Skeletal muscle cell (primary cell): ENCODE measurements around the gene KCTD11.
"Not testable (repeated sequence)": the region's sequence is repeated elsewhere in the genome, so short reads cannot be mapped to it uniquely, and the experiment has no call there.

ENCODE experiments used
- DNase-seq: peaks from one replicate; pipeline ENCODE4 v3.0.0-alpha.2; 2010; ENCODE audit warnings: low read depth
- H3K4me3 ChIP-seq: 2 replicates; pipeline ENCODE4 v1.5.1; 2011; ENCODE audit warnings: low read depth, mild to moderate bottlenecking, control low read depth, low read length, moderate library complexity

Gene KCTD11

DNA sequence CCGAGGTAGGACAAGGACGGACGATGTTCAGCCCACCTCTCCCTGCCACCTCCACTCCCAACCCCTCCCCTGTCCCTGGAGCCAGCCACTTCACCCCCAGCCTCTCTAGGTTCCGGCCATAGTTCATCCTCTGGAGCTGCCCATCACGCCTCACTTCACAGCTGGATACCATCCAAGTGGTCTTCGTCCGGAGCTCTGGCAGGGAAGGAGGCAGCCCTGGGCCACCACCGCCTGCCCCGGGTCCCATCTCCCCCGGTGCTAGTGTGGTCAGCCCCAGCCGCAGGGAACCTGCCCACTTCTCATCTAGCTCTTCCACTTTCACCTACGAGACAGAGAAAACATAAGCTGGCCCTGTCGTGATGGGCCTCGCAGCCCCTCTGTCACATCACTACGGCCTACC lies 30.5 kb upstream of the KCTD11 start:
- DNase-seq: no peak
- H3K4me3 ChIP-seq: no peak overlapping the region

DNA sequence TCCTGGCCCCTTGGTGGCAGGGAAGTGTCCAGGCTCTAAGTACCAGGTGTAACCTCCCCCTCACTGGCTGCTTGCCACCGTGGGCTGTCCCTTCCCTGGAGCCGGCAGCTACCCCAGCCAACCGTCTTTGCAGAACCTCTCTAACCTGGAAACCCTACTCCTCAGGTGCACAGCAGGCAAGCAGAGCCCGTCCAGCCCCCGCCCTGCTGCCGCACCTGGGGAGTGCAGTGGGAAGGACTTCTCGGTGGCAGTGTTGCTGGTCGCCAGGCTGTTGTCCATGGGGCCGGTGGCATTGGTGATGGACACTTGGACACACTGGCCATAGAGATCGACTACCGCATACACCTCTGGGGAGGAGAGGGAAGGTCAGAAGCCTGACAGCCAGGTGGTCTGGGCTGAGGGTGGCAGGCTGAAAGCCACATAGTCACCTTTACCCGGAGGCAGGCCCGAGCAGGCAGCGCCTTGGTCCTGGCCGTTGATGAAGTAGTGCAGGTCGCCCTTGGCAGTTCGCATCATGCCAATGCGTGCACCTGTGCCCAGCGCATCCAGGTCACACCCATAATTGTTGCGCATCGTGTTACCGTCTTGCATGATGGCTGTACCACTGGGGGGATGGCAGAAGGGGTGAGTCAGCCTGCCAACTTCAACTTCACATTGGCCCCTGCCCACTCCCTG lies 29.3 kb upstream of the KCTD11 start:
- DNase-seq: no peak
- no peak overlapping the region for H3K4me3 ChIP-seq

DNA sequence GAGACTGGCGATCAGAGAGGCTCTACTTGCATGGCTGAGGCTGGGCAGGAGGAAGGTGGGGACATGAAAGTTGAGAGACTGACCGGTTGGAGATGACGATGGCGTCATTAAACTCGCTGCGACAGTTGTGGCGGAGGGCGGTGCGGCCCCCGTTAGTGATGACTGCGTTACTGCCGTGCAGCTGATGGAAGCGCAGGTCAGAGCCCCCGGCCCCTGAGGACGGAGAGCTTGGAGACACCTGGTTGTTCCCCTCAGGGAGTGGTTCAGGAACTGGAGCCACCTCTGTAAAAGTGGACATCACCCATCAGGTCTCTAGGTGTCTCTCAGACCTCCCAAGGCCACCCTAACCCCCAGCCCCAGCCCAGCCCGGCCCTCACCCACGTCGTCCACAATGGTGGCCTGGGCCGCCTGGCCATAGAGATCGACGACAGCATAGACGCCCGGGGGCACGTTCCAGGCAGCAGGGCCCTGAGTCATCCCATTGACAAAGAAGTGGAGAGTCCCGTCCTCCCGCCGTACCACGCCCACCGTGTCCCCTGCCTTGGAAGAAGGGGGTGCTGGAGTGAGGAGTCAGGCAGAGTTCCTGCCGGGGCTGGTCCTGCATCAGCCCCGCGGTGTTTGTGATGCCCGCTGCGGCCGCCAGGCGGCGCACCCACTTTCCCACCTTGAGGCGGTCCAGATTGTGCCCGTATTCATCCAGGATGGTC lies 28.1 kb upstream of the KCTD11 start:
- H3K4me3 ChIP-seq: no peak overlapping the region

DNA sequence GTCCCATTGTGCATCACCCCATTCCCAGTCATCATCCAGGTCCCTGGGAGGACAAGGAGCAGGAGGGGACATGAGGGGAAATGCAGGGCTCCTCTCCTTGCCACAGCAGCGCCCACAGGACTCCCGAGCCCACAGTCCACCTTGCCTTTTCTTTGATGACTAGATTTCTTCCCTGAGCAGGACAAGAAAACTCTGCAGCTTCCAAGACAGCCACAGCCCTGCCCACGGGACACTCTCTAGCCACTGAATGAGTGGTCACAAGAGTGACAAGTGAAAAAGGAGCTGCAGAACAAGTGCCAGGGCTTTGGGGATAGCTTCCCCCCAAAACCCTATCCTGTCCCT lies 27.6 kb upstream of the KCTD11 start:
- no peak overlapping the region for H3K4me3 ChIP-seq
- no peak for DNase-seq

More for the DNA sequence above, 28.1 kb upstream of the KCTD11 start:
- DNase-seq: no peak

DNA sequence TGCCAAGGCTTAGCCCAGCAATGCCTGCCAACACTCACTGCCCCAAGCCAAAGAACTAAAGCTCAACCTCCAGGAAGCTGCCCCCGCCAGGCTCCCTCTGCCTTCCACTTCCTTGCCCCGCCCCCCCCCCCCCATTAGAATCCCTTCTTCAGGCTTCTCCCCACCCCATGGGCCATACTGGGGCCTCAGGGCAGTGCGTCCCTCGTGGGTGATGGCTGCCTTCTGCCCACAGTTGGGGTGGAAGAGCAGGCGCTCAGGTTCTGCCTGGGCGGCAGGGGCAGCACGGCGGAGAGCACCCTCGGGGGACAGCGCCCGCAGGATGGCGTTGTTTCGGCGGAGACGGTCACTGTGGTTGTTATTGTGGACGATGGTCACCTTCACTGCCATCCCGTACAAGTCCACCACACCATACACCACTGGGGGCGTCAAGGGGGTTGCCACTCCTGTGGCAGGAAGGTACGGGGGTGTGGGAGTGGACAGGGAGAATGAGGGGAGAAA lies 26.9 kb upstream of the KCTD11 start:
- H3K4me3 ChIP-seq: no peak overlapping the region
- no peak for DNase-seq

DNA sequence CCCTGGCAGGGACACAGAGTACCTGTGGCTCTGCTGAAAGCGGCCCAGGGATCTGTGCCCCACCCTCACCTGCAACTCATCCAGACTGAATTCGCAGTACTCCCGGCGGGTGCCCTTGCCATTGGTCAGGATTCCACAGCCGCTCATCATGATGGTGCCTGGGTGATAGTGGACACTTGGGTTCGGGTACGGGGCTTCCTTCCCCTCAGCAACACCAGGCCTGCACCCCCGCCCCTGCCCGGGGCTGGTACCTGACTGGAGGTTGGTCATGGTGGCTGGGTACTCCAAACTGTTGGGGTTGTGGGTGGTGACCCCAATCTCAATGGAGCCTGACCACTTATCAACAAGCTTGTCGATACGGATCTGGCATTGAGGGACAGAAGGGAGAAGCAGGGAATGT lies 25.8 kb upstream of the KCTD11 start:
- DNase-seq: no peak
- no peak overlapping the region for H3K4me3 ChIP-seq

DNA sequence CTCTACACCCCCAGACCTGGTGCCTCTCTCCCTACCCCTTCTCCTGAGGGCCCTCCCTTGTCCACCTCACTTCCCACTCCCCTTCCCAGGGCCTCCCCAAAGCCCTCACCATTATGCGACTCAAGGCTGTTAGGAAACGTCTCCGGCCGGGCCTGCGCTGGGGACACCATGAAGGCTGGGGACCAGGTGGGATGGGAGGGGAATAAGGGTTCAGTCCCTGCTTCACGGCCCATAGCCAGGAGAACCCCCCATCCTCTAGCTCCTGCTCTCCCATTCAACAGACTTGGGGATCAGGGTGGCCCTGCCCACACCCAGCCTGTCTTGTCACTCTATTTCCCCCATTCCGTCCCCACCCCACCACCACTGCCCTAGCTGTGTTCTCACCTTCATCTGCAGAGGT lies 24.9 kb upstream of the KCTD11 start:
- H3K4me3 ChIP-seq: no peak overlapping the region

DNA sequence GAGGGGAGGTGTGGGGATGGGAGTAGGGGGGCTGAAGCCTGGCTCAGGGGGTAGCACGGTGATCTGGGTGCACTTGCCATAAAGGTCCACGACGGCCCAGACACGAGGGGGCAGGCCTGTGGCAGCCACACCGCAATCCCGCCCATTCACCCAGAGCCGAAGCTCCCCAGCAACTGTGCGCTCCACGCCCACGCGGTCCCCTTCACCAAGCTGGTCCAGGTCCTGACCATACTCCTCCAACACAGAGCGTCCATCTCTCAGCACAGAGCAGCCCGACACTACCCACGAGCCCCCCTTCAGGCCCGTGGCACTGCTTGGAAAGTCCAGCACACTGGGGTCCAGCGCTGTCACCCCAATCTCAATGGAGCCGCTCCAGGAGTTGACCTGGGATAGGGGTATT lies 24.5 kb upstream of the KCTD11 start:
- no peak for DNase-seq
- no peak overlapping the region for H3K4me3 ChIP-seq

More for the DNA sequence above, 24.9 kb upstream of the KCTD11 start:
- no peak for DNase-seq

DNA sequence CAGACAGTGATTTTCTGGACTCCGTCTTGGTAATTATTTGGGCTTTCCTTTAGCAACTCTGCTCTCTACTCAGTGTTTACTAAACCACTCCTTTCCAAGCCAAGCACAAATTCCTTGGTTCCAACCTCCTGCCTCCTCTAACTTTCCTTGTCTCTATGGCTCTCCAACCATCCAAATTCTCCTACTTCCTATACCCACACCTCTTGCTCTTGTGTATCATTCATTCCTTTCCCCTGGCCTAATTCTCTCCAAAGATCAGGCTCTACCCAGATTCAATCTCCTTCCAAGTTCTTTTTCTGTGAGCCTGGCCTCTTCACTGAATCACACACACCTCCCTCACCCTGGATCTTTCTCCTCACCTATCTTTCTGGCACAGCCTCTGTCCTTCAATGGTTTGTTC lies 24.0 kb upstream of the KCTD11 start:
- no peak for DNase-seq
- peak overlapping the region; percentile 86 for H3K4me3 ChIP-seq

DNA sequence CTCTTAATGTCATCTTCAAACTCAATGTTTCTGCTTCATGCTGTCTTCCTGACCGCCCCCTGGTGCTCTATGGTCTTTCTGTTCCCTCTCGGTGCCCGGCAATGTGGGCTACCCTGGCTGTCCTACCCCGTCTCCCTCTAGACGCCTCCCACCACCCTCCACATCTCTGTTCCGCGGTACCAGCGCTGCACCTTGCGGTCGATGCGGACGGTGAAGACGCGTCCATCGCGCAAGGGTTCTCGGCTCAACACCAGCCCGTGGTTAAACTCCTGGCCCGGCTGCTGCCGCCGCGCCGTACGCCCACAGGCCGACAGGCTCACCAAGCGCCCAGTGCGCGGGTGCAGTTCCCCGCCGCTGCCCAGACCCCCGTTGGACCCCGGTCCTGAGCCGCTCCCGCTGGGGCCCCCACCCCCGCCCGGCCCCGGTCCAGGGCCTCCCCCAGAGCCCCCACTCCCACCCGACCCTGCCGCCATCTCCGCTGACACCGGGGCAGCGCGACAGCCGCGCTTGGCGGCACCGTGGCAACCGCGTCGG lies 23.1 kb upstream of the KCTD11 start, which contains the start of gene NEURL4:
NEURL4 (minus strand) TSS at position 496 of the 534 bp plus-strand sequence; CDS start at position 473, 23 bp downstream.
- H3K4me3 ChIP-seq: peak within 1 kb of the TSS; percentile 86
- no peak for DNase-seq

DNA sequence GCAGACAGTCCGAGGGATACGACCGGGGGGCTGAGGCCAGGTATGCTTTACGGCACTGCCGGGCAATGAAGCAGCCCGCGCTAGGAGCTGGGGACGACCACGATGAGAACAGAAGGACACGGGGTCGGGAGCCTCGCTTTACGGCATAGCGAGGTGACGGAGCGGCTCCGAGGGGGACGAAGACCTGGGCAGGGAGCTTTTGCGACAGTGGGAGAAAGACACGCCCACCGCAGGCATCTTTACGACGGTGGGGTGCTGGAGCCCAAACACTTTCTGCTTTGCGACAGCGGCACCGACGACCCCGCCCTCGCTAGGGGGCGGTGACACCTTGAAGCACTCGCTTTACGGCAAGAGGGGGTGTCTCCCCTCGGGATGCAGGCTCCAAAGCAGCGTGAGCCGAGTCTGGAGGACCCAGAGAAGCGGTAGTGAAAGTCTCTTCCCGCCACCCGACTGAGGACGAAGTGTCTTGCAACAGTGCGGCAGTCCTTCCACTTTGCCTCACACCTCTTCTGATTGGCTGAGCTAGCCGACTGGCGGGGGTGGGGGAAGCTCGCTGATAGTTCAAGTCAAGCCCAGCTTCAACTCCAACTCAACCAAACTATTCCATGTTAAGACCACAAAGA lies 22.5 kb upstream of the KCTD11 start:
- H3K4me3 ChIP-seq: peak overlapping the region; percentile 86
- peak; percentile 99 for DNase-seq

DNA sequence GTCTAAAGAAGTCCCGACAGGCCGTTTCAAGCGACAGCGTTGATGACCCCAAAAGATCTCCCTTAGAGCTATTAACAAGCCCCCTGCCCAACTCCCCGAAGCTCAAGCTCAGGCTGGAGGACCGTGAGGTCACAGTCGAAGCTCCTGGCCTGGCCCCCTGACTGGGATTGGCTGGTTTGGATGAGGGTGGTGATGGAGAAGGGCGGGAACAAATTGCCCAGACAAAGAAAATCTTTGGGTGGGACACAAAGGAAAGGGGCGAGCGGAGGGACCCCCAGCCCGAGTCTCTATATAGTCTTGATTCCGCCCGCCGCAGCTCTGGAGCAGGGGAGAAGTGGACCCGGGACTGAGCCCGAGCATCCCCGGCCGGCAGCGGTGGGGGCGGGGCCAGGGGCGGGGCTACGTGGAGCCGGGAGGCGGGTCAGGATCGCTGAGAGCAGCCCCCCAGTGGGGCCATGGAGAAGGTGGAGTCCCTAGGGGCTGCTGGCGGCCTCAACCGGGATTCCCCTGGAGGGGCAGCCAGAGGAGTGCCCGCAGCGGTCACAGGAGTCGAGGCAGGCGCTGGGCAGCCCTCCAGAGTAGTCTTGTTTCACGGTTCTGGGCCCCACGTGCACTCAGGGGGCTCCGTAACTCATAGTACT lies 21.8 kb upstream of the KCTD11 start:
- no peak for DNase-seq
- peak overlapping the region; percentile 86 for H3K4me3 ChIP-seq

DNA sequence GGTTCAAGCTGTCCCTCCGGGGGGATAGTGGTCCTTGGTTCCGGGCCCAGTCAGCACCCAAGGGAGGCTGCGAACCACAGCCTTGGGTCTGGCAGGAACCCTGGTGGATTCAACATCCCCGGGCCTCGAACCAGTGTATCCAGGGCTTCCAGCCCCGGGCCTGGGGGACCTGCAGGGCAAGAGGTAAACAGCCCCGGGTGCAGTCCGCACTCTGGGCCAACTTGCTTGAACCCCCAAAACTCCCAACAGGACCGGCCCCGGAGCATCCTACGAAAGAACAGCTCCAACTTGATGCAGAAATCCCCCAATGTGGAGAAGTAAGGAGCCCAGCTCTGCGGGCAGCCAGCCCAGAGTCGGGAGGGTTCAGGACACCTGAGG lies 21.3 kb upstream of the KCTD11 start:
- H3K4me3 ChIP-seq: peak overlapping the region; percentile 86
- DNase-seq: no peak

DNA sequence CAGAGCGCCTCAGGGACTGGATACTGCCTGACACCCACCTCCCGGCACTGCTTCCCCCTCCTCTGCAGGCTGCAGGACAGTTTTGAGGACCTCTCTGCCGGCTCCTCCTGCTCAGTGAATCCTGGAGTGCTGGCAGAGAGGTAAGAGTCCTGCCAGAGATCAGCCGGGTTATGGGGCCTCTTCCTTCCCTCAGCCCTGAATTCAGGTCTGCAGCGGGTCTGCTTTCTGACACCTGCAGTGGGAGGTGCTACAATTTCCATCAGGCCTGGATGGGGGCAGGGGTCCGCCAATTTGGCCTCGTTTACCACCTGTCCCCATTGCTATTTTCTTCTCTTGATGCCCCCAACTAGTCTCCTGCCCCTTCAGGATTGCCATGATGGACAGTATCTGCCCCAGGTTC lies 19.9 kb upstream of the KCTD11 start:
- H3K4me3 ChIP-seq: no peak overlapping the region
- no peak for DNase-seq

DNA sequence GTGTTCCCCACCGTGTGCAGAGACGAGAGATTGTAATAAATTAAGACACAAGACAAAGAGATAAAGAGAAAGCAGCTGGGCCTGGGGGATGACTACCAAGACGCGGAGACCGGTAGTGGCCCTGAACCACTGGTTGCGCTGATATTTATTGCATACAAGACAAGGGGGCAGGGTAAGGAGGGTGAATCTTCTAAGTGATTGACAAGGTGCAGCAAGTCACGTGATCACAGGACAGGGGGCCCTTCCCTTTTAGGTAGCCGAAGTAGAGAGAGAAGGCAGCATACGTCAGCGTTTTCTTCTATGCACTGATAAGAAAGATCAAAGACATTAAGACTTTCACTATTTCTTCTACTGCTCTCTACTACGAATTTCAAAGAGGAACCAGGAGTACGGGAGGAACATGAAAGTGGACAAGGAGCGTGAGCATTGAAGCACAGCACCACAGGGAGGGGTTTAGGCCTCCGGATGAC lies 19.3 kb upstream of the KCTD11 start:
- not testable (repeated sequence) for DNase-seq, H3K4me3 ChIP-seq

DNA sequence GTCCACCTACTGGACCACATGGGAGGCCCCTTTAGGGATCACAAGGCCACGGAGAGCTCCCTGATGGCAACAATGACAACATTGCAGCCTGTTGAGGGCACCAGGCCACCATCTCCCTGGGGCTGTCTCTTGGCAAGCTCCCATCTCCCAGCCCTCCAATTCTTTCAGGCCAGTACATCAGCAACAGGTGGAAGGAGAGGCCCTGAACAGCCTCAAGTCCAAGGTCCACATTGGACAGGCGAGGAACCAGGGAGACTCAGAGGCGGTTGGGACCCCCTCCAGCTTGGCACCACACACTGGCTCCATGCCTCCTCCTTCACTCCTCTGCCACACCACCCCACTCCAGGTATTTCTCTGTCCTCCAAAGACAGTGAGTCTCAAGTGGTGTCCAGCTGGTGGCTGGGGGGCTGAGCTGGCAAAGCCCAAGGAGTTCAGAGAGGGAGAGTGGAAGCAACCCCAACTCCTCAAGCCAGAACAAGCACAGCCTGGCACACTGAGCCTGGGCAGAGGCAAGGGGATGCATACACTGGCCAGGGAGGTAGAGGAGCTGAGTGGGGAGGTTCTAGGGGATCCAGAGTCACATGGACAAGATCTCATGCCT lies 16.9 kb upstream of the KCTD11 start:
- no peak overlapping the region for H3K4me3 ChIP-seq
- DNase-seq: no peak

DNA sequence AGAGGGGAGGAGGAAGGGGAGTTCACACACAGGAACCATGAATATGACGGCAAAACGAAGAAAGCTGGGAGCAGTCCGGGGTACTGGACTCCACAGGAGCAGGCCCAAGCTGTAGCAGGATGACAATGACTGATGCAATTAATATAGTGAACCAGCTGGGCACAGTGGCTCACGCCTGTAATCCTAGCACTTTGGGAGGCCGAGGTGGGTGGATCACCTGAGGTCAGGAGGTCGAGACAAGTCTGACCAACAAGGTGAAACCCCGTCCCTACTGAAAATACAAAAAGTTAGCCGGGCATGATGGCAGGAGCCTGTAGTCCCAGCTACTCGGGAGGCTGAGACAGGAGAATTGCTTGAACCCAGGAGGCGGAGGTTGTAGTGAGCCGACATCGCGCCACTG lies 16.2 kb upstream of the KCTD11 start:
- not testable (repeated sequence) for H3K4me3 ChIP-seq, DNase-seq

DNA sequence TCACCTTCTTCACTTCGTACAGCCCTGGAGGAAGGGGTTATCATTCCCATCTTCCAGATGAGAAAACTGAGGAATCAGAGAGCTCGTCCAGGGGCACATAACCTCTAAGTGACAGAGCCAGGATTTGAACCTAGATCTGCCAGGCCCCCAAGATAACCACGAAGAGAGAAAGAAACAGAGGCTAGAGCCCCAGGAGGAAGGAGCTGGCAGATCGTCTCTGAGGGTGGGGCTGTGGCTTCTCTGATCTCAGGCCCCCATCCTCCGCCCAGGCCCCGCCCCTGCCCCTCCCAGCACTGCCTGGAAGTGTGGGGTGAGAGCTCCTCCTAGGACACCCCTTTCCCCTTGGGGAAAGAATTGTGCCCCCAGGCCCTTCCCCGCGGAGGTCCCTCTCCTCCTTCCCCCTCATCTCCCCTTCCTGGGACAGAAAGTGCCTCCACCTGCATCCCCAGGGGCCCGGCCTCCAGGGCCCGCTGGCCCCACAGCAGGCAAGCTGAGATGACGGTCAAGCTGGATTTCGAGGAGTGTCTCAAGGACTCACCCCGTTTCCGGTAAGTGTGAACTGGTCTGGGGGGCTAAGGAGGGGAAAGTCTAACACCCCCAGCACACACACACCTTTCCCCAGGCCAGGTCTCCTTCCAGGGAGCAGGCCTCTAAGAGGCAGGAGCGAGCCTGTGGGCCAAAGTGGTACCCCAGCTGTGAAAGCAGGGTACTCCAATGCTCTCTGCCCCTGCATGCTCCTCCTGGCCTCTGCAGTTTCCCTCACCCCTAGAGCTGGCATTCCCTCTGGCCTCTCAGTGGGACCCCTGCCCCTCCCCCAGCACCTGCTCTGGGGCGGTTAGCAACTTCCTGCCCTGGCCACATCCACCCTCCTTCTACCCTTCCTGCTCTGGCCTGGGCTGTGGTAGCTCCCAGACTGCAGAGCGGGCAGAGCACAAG lies 15.5 kb upstream of the KCTD11 start, which contains the start of gene ACAP1:
ACAP1 (plus strand) TSS at position 290 of the 936 bp plus-strand sequence; CDS start at position 496, 206 bp downstream.
- no peak for DNase-seq
- no peak within 1 kb of the TSS for H3K4me3 ChIP-seq
